Heart left ventricle (tissue), 16 donors: ENCODE data around the gene KCNH1. TPM values are rescaled to one million over a fixed set of nuclear protein-coding genes. Genes with fewer than 3 reads are reported as not detected.

Experiments used
- ATAC-seq, 4 donors: fragments of 200-7000 bp; cut with Tn5 transposase; one replicate each; pipeline ENCODE4 v1.9.1; 2020 to 2022; ENCODE audit warnings: moderate library complexity in 4 of 4, mild to moderate bottlenecking in 3 of 4, moderate number of reproducible peaks in 1 of 4
- DNase-seq, 5 donors: peaks; one replicate each; pipeline ENCODE4 v3.0.0-alpha.2; 2020
- H3K27ac ChIP-seq, 12 donors: fragments of 200-600 bp; sonication (generic) in 4 of 12; one replicate each; pipeline versions ENCODE4 v1.5.0 to v1.8.0; 2016 to 2022; ENCODE audit warnings: mild to moderate bottlenecking in 2 of 12
- H3K27me3 ChIP-seq, 9 donors: fragments of 200-600 bp; sonication (generic) in 2 of 9; one replicate each; pipeline versions ENCODE4 v1.5.1 to v1.8.0; 2016 to 2022; ENCODE audit warnings: mild to moderate bottlenecking in 3 of 9
- H3K36me3 ChIP-seq, 9 donors: fragments of 200-600 bp; sonication (generic) in 2 of 9; one replicate each; pipeline versions ENCODE4 v1.5.0 to v1.8.0; 2018 to 2022; ENCODE audit warnings: mild to moderate bottlenecking in 2 of 9
- H3K4me1 ChIP-seq, 12 donors: fragments of 200-600 bp; sonication (generic) in 4 of 12; one replicate each; pipeline versions ENCODE4 v1.5.0 to v1.8.0; 2016 to 2022; ENCODE audit warnings: mild to moderate bottlenecking in 3 of 12
- H3K4me3 ChIP-seq, 12 donors: fragments of 200-600 bp; sonication (generic) in 4 of 12; one replicate each; pipeline versions ENCODE4 v1.5.0 to v1.8.0; 2017 to 2022; ENCODE audit warnings: mild to moderate bottlenecking in 9 of 12, moderate library complexity in 4 of 12
- H3K9me3 ChIP-seq, 12 donors: fragments of 200-600 bp; sonication (generic) in 4 of 12; one replicate each; pipeline versions ENCODE4 v1.5.0 to v1.8.0; 2016 to 2022; ENCODE audit warnings: mild to moderate bottlenecking in 1 of 12
- CTCF ChIP-seq, 12 donors: fragments of 200-600 bp; sonication (generic) in 4 of 12; IDR thresholded peaks; one replicate each; pipeline versions ENCODE4 v1.5.0 to v1.8.0; 2018 to 2022; ENCODE audit warnings: antibody characterized with exemption in 12 of 12, mild to moderate bottlenecking in 5 of 12
- POLR2A ChIP-seq, 2 donors: fragments of 450-650 bp; IDR thresholded peaks; one replicate each; pipeline ENCODE4 v1.6.1; 2017; ENCODE audit warnings: antibody characterized with exemption in 2 of 2, mild to moderate bottlenecking in 2 of 2, moderate library complexity in 2 of 2
- WGBS, 4 donors: extraction: QIAGEN DNeasy Blood & Tissue Kit in 2 of 4; methylation state at CpG; one replicate each; pipeline versions ENCODE4 v1.1.5 to v1.1.7; 2013 to 2018; 5-methylcytosine and 5-hydroxymethylcytosine counted together
- intact Hi-C, 10 donors: fragments of 100-400 bp; cut with DNase I; formaldehyde crosslinking; loops; one replicate each; pipeline versions ENCODE4 v1.11.1 to v1.14.2; 2022
- polyA plus RNA-seq, 2 donors: library from polyadenylated mRNA; stranded (reverse); fragments of 200-250 nt; gene quantifications; one replicate each; pipeline ENCODE4 v1.2.3, GENCODE V29; 2013
- total RNA-seq, 9 donors: library from RNA; depleted of rRNA in 2 of 9; stranded (reverse); fragments of >200 nt in 2 of 9; fragmentation: NEBNext Ultra II Directional in 3 of 9; extraction: Animal tissue kit (Norgen Biotek cat#: 25700) in 3 of 9; gene quantifications; one replicate each; pipeline versions ENCODE4 v1.1.0 to v1.2.4, GENCODE V29; 2016 to 2023
- donor health status: ischemic (EF 13 %, LVEDD 7.1; RV severe dilation, severe dysfunction).
- donor health status: healthy with polysubstance abuse.
- donor health status: DM: no; HTN: yes; CAD: no.
- donor health status: DM: no; HTN: no; CAD: no.
- donor health status: ischemic (EF 25% LVEDD 6.9; RV normal size, moderate dysfunction).
- donor health status: ischemic (EF 25% LVEDD 5.7; RV mildly dilated, moderate dysfunction).
- donor health status: healthy.
- donor health status: DM: yes; HTN: yes; CAD: no.
- donor health status: ischemic (EF 35%, LVEDD 5.7; RV mildly dilated, moderate dysfunction).
- donor health status: nonischemic (EF 11% LVEDD 7.7; RV severe dilation, severe dysfunction).
- donor health status: DM: yes; HTN: yes; CAD: no.
- donor health status: PGD.
- donor health status: ischemic (EF 29% LVEDD 5.4; RV normal size, mild dysfunction).
- donor health status: nonischemic (EF 23%, LVEDD 6.1; RV moderate dilation, normal function).

The KCNH1 gene
- total and polyA plus RNA-seq, 11 donors = 0.03 TPM; not detected in 10

- ATAC-seq (no peak), DNase-seq (no peak)
- 59 to 78% (median 73%) methylated on average over 3 of the region's 3 CpGs for WGBS, 4 donors
- TF ChIP-seq CTCF (IDR thresholded peaks at IDR 0.05) = no peak
- TF ChIP-seq POLR2A (IDR thresholded peaks at IDR 0.05) = no peak
- no peaks in the 10 kb centered on the region for H3K9me3 ChIP-seq
- no peak overlapping the region for H3K27ac ChIP-seq
- H3K27me3 ChIP-seq = no peaks in the 10 kb centered on the region
- H3K4me1 ChIP-seq = no peaks in the 10 kb centered on the region
- H3K4me3 ChIP-seq = no peak overlapping the region
- intact Hi-C loops = no loop called here
- H3K36me3 ChIP-seq = no peaks in the 10 kb centered on the region
Measured at GRCh38 chr1:210746024-210746731, 387.8 kb downstream of the KCNH1 start.

- no peak overlapping the region for H3K27ac ChIP-seq
- intact Hi-C loops = no loop called here
- H3K36me3 ChIP-seq = no peaks in the 10 kb centered on the region
- 52 to 79% (median 65%) methylated on average over 3 of the region's 3 CpGs for WGBS, 4 donors
- DNase-seq (no peak), ATAC-seq (no peak)
- no peaks in the 10 kb centered on the region for H3K27me3 ChIP-seq
- no peak for TF ChIP-seq CTCF (IDR thresholded peaks at IDR 0.05)
- TF ChIP-seq POLR2A (IDR thresholded peaks at IDR 0.05) = no peak
- H3K4me1 ChIP-seq = no peaks in the 10 kb centered on the region
- H3K9me3 ChIP-seq = no peaks in the 10 kb centered on the region
- no peak overlapping the region for H3K4me3 ChIP-seq
Measured at GRCh38 chr1:210743038-210743437, 390.9 kb downstream of the KCNH1 start.

- intact Hi-C loops = no loop called here
- WGBS, 4 donors = 79 to 83% (median 81%) methylated on average over 3 to 5 of the region's 5 CpGs
- no peak for DNase-seq
Measured at GRCh38 chr1:210741564-210741963, 392.4 kb downstream of the KCNH1 start.

GRCh38 chr1:210739627-210740026, 394.3 kb downstream of the KCNH1 start:
- no peak for DNase-seq
- H3K36me3 ChIP-seq = no peaks in the 10 kb centered on the region

More at GRCh38 chr1:210741564-210741963, 392.4 kb downstream of the KCNH1 start:
- Histone ChIP-seq H3K4me3 (no peak overlapping the region), H3K4me1 (no peaks in the 10 kb centered on the region), H3K9me3 (no peaks in the 10 kb centered on the region), H3K27me3 (no peaks in the 10 kb centered on the region), H3K36me3 (no peaks in the 10 kb centered on the region), H3K27ac (no peak overlapping the region)
- ATAC-seq = no peak
- TF ChIP-seq CTCF (IDR thresholded peaks at IDR 0.05) (no peak), POLR2A (IDR thresholded peaks at IDR 0.05) (no peak)

More at GRCh38 chr1:210739627-210740026, 394.3 kb downstream of the KCNH1 start:
- Histone ChIP-seq H3K27me3 (no peaks in the 10 kb centered on the region), H3K9me3 (no peaks in the 10 kb centered on the region), H3K4me1 (no peaks in the 10 kb centered on the region), H3K27ac (no peak overlapping the region), H3K4me3 (no peak overlapping the region)
- TF ChIP-seq POLR2A (IDR thresholded peaks at IDR 0.05) = no peak
- no peak for TF ChIP-seq CTCF (IDR thresholded peaks at IDR 0.05)
- ATAC-seq = no peak
- WGBS, 4 donors = 15 to 40% (median 24%) methylated on average over 1 of the region's 1 CpG
- intact Hi-C loops = no loop called here
